Peyer's patch (tissue), 4 donors: ENCODE data around the gene APOBEC3H.

ENCODE experiments used
- POLR2A ChIP-seq, 2 donors: fragments of 450-650 bp; IDR thresholded peaks; one replicate each; pipeline ENCODE4 v1.5.1; 2017; ENCODE audit warnings: antibody characterized with exemption in 2 of 2, mild to moderate bottlenecking in 2 of 2, moderate library complexity in 2 of 2
- TF ChIP-seq, protein P1 (sequence below), 6 experiments: fragments of 450-650 bp in 4 of 6; fragments of 200-600 bp in 2 of 6; sonication (generic) in 1 of 6; IDR thresholded peaks; one replicate each; pipeline ENCODE4 v1.5.1; 2017 to 2019; ENCODE audit warnings: antibody characterized with exemption in 6 of 6, mild to moderate bottlenecking in 3 of 6, moderate library complexity in 1 of 6

DNA sequence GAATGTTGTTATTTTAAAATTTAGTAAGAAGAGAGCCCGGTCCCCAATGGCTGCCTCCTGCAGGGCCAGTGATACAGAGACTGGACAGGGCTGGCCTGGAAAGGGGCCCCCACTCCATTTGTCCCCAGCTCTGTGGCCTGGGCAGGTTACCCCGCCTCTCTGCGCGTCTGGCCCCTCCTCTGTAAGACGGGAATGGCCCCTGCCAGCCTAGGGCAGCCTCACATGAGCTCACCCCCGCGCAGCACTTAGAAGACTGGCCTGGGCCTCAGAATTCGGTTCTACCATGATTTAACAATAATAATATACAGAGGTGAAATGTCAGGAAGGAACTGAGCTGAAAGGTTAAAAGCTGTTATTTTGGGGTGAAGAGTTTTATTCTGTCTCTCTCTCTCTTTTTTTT is 18.7 kb upstream of the APOBEC3H start:
- TF ChIP-seq POLR2A (IDR thresholded peaks at IDR 0.05): no peak
- TF ChIP-seq, protein P1, sequence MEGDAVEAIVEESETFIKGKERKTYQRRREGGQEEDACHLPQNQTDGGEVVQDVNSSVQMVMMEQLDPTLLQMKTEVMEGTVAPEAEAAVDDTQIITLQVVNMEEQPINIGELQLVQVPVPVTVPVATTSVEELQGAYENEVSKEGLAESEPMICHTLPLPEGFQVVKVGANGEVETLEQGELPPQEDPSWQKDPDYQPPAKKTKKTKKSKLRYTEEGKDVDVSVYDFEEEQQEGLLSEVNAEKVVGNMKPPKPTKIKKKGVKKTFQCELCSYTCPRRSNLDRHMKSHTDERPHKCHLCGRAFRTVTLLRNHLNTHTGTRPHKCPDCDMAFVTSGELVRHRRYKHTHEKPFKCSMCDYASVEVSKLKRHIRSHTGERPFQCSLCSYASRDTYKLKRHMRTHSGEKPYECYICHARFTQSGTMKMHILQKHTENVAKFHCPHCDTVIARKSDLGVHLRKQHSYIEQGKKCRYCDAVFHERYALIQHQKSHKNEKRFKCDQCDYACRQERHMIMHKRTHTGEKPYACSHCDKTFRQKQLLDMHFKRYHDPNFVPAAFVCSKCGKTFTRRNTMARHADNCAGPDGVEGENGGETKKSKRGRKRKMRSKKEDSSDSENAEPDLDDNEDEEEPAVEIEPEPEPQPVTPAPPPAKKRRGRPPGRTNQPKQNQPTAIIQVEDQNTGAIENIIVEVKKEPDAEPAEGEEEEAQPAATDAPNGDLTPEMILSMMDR (IDR thresholded peaks at IDR 0.05): no peak
